Measurements from ENCODE around the gene CEP112.

GRCh38 chr17:65799454-65799853 lies 392.5 kb downstream of the CEP112 start:
- TF ChIP-seq EZH2phosphoT487 (IDR thresholded peaks at IDR 0.05; ENCODE audit: low read length) (no peak), EZH2 (optimal IDR thresholded peaks at IDR 0.05; ENCODE audit: low read depth, low read length) (no peak), CTCF (IDR thresholded peaks at IDR 0.05; ENCODE audit: low read length) (no peak)

All from MM.1S (cell line).